Muscle of leg (tissue), 11 donors: ENCODE measurements around the gene SLK. TPM values are rescaled to one million over a fixed set of nuclear protein-coding genes. Genes with fewer than 3 reads are reported as not detected.

Source experiments
- DNase-seq: peaks from one replicate; pipeline ENCODE4 v3.0.0; 2013
- H3K27ac ChIP-seq: one replicate; pipeline ENCODE4 v1.5.1; 2013; ENCODE audit warnings: mild to moderate bottlenecking, low read length, control low read depth
- H3K27me3 ChIP-seq: one replicate; pipeline ENCODE4 v1.6.1; 2013; ENCODE audit warnings: low read length; ENCODE audit not compliant: control insufficient read depth, insufficient read depth
- H3K36me3 ChIP-seq: one replicate; pipeline ENCODE4 v1.6.1; 2013; ENCODE audit warnings: low read length; ENCODE audit not compliant: control insufficient read depth, insufficient read depth
- H3K4me1 ChIP-seq: one replicate; pipeline ENCODE4 v1.6.1; 2013; ENCODE audit warnings: low read length; ENCODE audit not compliant: control insufficient read depth, insufficient read depth
- H3K4me3 ChIP-seq: one replicate; pipeline ENCODE4 v1.5.1; 2013; ENCODE audit warnings: low read length, control low read depth
- H3K9me3 ChIP-seq: replicated peaks from 2 replicates; pipeline ENCODE4 v1.6.1; 2013; ENCODE audit warnings: low read depth, low read length; ENCODE audit not compliant: control insufficient read depth
- WGBS: methylation state at CpG from one replicate; pipeline ENCODE4 v1.1.5; 2013; ENCODE audit warnings: missing lambda C conversion rate; ENCODE audit not compliant: insufficient coverage; 5-methylcytosine and 5-hydroxymethylcytosine counted together
- polyA plus RNA-seq, 8 donors: library from polyadenylated mRNA; unstranded; fragments of 120-200 nt; gene quantifications; one replicate each; pipeline versions ENCODE4 v1.2.1 to v1.2.3, GENCODE V29; 2013; ENCODE audit warnings: inconsistent platforms in 1 of 8, low replicate concordance in 1 of 8; ENCODE audit not compliant: insufficient read length in 8 of 8, insufficient read depth in 1 of 8
- total RNA-seq: library from RNA; stranded (reverse); fragments of 120-200 nt; gene quantifications from one replicate; pipeline ENCODE4 v1.2.4, GENCODE V29; 2013

The SLK gene
- total and polyA plus RNA-seq, 9 donors, result 17.2 to 35.7 (median 26.5) TPM

- H3K4me3 ChIP-seq, result no peak overlapping the region
- H3K36me3 ChIP-seq, result no peaks in the 10 kb centered on the region
- H3K27me3 ChIP-seq, result no peaks in the 10 kb centered on the region
- H3K9me3 ChIP-seq, result no peaks in the 10 kb centered on the region
- WGBS, result 60% methylated on average over 1 of the region's 4 CpGs
- H3K27ac ChIP-seq, result no peak overlapping the region
- peak; percentile 20 for DNase-seq
- H3K4me1 ChIP-seq, result peaks cover 2% of the 10 kb centered on the region
Observed at GRCh38 chr10:103982639-103983038, 15.7 kb downstream of the SLK start.

GRCh38 chr10:103983367-103983911 is 16.5 kb downstream of the SLK start:
- peak; percentile 10 for DNase-seq
- WGBS, result no CpG with 5 or more reads among the region's 4 CpGs
- Histone ChIP-seq H3K36me3 (no peaks in the 10 kb centered on the region), H3K27ac (no peak overlapping the region), H3K9me3 (no peaks in the 10 kb centered on the region), H3K27me3 (no peaks in the 10 kb centered on the region), H3K4me1 (peaks cover 2% of the 10 kb centered on the region), H3K4me3 (no peak overlapping the region)

GRCh38 chr10:103985726-103986125 is 18.8 kb downstream of the SLK start:
- no peaks in the 10 kb centered on the region for H3K9me3 ChIP-seq
- no peak for DNase-seq
- H3K4me3 ChIP-seq, result no peak overlapping the region
- H3K27ac ChIP-seq, result no peak overlapping the region
- H3K27me3 ChIP-seq, result no peaks in the 10 kb centered on the region
- no peaks in the 10 kb centered on the region for H3K36me3 ChIP-seq
- peaks cover 2% of the 10 kb centered on the region for H3K4me1 ChIP-seq

- no peaks in the 10 kb centered on the region for H3K9me3 ChIP-seq
- no peaks in the 10 kb centered on the region for H3K27me3 ChIP-seq
- 42% methylated on average over 2 of the region's 7 CpGs for WGBS
- no peak overlapping the region for H3K4me3 ChIP-seq
- no peak overlapping the region for H3K27ac ChIP-seq
- no peaks in the 10 kb centered on the region for H3K36me3 ChIP-seq
- H3K4me1 ChIP-seq, result peaks cover 2% of the 10 kb centered on the region
- no peak for DNase-seq
Observed at GRCh38 chr10:103986360-103986759, 19.4 kb downstream of the SLK start.

GRCh38 chr10:103990121-103990520 is 23.2 kb downstream of the SLK start:
- no CpG with 5 or more reads among the region's 3 CpGs for WGBS
- Histone ChIP-seq H3K4me1 (no peaks in the 10 kb centered on the region), H3K27me3 (no peaks in the 10 kb centered on the region), H3K27ac (no peak overlapping the region), H3K36me3 (peaks cover 7% of the 10 kb centered on the region), H3K9me3 (no peaks in the 10 kb centered on the region), H3K4me3 (no peak overlapping the region)
- no peak for DNase-seq

GRCh38 chr10:103990531-103990930 is 23.6 kb downstream of the SLK start:
- H3K4me3 ChIP-seq, result no peak overlapping the region
- DNase-seq, result no peak
- no CpG with 5 or more reads among the region's 1 CpG for WGBS
- peaks cover 7% of the 10 kb centered on the region for H3K36me3 ChIP-seq
- no peaks in the 10 kb centered on the region for H3K4me1 ChIP-seq
- no peak overlapping the region for H3K27ac ChIP-seq
- no peaks in the 10 kb centered on the region for H3K27me3 ChIP-seq
- H3K9me3 ChIP-seq, result no peaks in the 10 kb centered on the region

GRCh38 chr10:103991393-103992128 is 24.6 kb downstream of the SLK start:
- Histone ChIP-seq H3K27ac (no peak overlapping the region), H3K9me3 (no peaks in the 10 kb centered on the region), H3K27me3 (no peaks in the 10 kb centered on the region), H3K4me1 (no peaks in the 10 kb centered on the region), H3K4me3 (no peak overlapping the region), H3K36me3 (peaks cover 7% of the 10 kb centered on the region)
- WGBS, result no CpG with 5 or more reads among the region's 3 CpGs
- DNase-seq, result no peak

- H3K9me3 ChIP-seq, result no peaks in the 10 kb centered on the region
- H3K27me3 ChIP-seq, result no peaks in the 10 kb centered on the region
- DNase-seq, result no peak
- no peak overlapping the region for H3K4me3 ChIP-seq
- H3K36me3 ChIP-seq, result peaks cover 7% of the 10 kb centered on the region
- no peak overlapping the region for H3K27ac ChIP-seq
- no CpG with 5 or more reads among the region's 1 CpG for WGBS
- H3K4me1 ChIP-seq, result no peaks in the 10 kb centered on the region
Observed at GRCh38 chr10:103995134-103995533, 28.2 kb downstream of the SLK start.

- no peak for DNase-seq
- Histone ChIP-seq H3K4me3 (no peak overlapping the region), H3K27me3 (no peaks in the 10 kb centered on the region), H3K27ac (no peak overlapping the region), H3K4me1 (no peaks in the 10 kb centered on the region), H3K36me3 (peaks cover 13% of the 10 kb centered on the region), H3K9me3 (no peaks in the 10 kb centered on the region)
- no CpG with 5 or more reads among the region's 2 CpGs for WGBS
Observed at GRCh38 chr10:103998805-103999204, 31.9 kb downstream of the SLK start.

- H3K27me3 ChIP-seq, result no peaks in the 10 kb centered on the region
- H3K4me1 ChIP-seq, result no peaks in the 10 kb centered on the region
- 100% methylated on average over 1 of the region's 1 CpG for WGBS
- H3K36me3 ChIP-seq, result peaks cover 15% of the 10 kb centered on the region
- no peak overlapping the region for H3K4me3 ChIP-seq
- no peaks in the 10 kb centered on the region for H3K9me3 ChIP-seq
- no peak overlapping the region for H3K27ac ChIP-seq
- no peak for DNase-seq
Observed at GRCh38 chr10:104002911-104003310, 36.0 kb downstream of the SLK start.
